GM12873 (cell line): ENCODE results near the gene SCGB1C1.

Experiments
- CTCF ChIP-seq: IDR thresholded peaks from 2 replicates; pipeline ENCODE4 v1.5.1; 2012; ENCODE audit warnings: low read depth, mild to moderate bottlenecking, moderate library complexity, low read length, control low read depth; ENCODE audit not compliant: insufficient read depth; ENCODE audit errors: missing control alignments

SCGB1C1 gene

GRCh38 chr11:199004-199581, 6.2 kb downstream of the SCGB1C1 start:
- no peak for TF ChIP-seq CTCF

GRCh38 chr11:199782-200181, 6.9 kb downstream of the SCGB1C1 start:
- TF ChIP-seq CTCF = no peak

GRCh38 chr11:200224-201003, 7.5 kb downstream of the SCGB1C1 start:
- no peak for TF ChIP-seq CTCF

GRCh38 chr11:201966-202365, 9.1 kb downstream of the SCGB1C1 start:
- TF ChIP-seq CTCF = no peak

GRCh38 chr11:202490-202889, 9.6 kb downstream of the SCGB1C1 start:
- no peak for TF ChIP-seq CTCF

- no peak for TF ChIP-seq CTCF
These were observed 10.4 kb downstream of the SCGB1C1 start for GRCh38 chr11:203056-203944.

GRCh38 chr11:203945-204586, 11.2 kb downstream of the SCGB1C1 start:
- no peak for TF ChIP-seq CTCF
